Suppressor macrophage treated with lipopolysaccharide for 1 hour (primary cell): ENCODE data around the gene RYR1.
"Not testable (repeated sequence)": the region's sequence is repeated elsewhere in the genome, so short reads cannot be mapped to it uniquely, and the experiment has no call there.

Experiments used
- DNase-seq, 3 donors: peaks; one replicate each; pipeline ENCODE4 v3.0.0-alpha.2; 2020 to 2022

RYR1 gene

DNA sequence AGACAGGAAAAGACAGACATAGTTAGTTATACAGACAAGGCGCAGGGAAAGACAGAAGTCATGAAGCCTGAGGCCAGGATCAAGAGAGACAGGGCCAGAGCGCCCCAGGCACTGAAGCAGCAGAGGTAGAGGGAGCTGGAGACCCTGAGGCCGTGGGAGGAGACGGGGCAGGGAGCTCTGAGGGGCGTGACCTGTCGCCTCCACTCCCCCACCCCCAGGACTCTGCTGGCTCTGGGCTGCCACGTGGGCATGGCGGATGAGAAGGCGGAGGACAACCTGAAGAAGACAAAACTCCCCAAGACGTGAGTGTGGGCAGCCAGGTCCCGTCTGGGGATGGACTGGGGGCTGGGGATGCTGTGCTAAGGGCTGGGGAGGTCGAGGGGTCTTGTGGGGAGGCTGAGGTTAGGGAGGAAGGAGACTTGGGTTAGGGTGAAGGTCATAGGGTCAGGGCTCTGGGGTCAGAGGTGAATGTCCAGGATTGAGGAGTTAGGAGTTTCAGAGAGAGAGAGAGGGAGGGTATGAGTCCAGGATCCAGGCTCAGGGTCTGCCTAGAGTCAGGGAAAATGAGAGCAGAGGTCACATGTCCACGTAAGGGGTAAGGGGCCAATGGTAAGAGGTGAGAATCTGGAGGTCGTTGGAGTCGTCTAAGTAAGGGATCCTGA lies 31.1 kb downstream of the RYR1 start:
- no peak for DNase-seq

DNA sequence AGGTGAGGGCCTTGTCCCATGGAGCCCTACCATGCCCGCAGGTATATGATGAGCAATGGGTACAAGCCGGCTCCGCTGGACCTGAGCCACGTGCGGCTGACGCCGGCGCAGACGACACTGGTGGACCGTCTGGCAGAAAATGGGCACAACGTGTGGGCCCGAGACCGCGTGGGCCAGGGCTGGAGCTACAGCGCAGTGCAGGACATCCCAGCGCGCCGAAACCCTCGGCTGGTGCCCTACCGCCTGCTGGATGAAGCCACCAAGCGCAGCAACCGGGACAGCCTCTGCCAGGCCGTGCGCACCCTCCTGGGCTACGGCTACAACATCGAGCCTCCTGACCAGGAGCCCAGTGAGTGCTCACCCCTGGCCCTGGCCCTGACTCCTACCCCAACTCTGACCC lies 32.6 kb downstream of the RYR1 start:
- DNase-seq = no peak

DNA sequence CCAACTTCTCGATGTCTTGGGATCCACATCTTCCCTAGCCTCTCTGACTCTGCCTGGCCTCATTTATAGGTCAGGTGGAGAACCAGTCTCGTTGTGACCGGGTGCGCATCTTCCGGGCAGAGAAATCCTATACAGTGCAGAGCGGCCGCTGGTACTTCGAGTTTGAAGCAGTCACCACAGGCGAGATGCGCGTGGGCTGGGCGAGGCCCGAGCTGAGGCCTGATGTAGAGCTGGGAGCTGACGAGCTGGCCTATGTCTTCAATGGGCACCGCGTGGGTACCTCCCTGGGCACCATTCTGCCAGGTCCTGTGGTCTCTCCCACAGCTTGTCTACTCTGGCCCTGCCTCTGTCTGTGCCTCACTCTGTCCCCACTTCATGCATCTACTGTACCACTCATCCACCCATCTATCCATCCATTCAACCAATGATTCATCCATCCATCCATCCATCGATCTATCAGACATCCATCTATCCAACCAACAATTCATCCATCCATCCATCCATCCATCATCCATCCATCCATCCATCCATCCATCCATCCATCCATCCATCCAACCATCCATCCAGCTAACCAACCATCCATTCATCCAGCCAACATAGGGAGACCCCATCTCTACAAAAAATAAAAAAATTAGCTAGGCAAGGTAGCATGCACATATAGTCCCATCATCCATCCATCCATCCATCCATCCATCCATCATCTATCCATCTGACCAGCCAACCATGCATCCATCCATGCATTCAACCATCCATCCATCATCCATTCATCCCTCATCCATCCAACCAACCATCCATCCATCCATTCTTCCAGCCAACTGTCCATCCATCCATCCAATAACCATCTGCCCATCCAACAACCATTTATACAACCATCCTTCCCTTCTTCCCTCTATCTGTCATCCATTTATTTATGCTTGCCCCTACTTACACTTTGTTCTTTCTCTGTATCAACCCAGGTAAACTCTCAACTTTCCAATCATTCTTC lies 34.3 kb downstream of the RYR1 start:
- DNase-seq = no peak

DNA sequence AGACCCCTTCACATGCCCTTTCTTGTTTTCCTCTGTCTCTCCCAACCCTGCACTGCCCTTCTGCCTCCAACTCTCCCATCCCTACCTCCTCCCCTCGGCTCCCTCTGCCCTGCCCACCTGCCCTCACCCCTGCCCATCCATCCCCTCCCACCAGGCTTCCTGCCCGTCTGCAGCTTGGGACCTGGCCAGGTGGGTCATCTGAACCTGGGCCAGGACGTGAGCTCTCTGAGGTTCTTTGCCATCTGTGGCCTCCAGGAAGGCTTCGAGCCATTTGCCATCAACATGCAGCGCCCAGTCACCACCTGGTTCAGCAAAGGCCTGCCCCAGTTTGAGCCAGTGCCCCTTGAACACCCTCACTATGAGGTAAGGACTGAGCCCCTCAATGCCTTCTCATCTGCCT lies 35.7 kb downstream of the RYR1 start:
- DNase-seq = no peak

DNA sequence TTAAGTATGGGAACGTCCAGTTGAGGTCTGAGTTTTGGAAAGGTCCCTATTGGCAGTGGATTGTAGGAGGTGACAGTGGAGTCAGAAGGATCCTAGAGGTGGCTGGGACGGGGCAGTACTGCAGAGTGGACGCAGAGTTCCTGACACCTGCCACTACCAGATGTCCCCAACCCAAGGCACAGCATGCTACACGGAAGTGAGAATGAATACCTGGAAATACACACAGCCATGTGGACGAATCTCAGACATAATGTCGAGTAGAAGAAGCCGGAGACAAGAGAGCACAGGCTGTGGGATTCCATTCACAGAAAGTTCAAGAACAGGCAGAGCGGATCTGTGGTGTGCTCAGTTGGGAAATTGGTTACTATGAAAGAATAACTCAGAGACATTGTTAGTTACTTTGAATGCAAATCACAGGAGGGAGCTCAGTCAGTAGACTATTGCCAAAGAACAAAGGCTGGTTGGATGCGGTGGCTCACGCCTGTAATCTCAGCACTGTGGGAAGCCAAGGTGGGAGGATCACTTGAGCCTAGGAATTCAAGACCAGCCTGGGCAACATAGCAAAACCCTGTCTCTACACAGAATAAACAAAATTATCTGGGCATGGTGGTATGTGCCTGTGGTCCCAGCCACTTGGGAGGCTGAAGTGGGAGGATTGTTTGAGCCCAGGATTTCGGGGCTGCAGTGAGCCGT lies 37.4 kb downstream of the RYR1 start:
- no peak for DNase-seq

DNA sequence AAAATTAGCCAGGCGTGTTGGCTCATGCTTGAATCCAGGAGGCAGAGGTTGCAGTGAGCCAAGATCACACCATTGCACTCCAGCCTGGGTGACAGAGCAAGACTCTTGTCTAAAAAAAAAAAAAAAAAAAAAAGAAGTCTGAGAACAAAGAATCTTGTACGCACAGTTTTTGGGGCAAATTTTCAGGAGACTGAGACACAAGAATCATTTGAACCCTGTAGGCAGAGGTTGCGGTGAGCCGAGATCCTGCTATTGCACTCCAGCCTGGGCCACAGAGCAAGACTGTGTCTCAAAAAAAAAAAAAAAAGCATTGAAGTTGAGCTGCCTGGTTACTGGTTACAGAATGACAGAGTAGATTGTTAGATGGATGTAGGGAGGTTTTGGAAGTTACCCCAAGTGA lies 39.2 kb downstream of the RYR1 start:
- DNase-seq = not testable (repeated sequence)

DNA sequence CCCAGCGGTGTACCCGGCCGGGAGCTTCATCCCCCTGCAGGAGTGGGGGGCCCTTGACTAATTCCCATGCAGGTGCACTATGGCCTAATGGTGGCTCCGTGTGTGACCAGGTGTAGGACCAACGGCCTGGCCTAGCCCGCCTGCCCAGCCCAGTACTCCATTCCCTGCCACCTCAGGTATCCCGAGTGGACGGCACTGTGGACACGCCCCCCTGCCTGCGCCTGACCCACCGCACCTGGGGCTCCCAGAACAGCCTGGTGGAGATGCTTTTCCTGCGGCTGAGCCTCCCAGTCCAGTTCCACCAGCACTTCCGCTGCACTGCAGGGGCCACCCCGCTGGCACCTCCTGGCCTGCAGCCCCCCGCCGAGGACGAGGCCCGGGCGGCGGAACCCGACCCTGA lies 39.7 kb downstream of the RYR1 start:
- no peak for DNase-seq

DNA sequence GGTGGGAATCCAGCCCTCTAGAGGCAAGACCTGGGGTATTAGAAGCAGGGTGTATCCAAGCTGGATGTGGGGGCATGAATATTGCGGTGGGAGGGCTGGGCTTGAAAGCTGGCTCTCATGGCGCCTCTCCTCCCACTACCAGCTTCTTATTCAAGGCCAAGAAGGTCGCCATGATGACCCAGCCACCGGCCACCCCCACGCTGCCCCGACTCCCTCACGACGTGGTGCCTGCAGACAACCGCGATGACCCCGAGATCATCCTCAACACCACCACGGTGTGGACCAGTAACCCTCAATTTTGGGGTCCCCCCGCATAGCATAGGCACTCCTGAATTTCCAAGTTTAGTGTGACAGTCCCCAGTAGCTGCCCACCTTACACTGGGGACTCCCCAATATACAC lies 41.7 kb downstream of the RYR1 start:
- no peak for DNase-seq

DNA sequence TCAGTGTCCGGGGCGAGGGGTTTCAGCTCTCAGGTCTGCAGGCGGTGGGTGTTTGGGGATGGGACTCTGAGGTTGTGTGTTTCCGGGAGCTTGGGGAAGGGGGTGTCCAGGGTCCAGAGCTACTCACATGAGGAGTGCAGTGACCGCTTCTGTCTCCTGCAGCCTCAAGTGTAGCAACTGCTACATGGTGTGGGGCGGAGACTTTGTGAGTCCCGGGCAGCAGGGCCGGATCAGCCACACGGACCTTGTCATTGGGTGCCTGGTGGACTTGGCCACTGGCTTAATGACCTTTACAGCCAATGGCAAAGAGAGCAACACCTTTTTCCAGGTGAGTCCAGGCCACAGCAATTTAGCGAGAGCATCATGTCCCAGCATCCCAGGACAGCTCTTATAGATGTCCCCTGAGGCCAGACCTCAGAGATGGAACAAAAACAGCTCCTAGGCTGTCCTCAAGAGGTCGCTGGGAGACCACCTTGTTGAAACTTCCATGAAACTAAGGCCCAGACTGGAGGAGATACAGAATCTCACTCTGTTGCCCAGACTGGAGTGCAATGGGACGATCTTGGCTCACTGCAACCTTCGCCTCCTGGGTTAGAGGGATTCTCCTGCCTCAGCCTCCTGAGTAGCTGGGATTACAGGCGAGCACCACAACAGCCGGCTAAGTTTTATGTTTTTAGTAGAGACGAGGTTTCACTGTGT lies 44.9 kb downstream of the RYR1 start:
- no peak for DNase-seq

DNA sequence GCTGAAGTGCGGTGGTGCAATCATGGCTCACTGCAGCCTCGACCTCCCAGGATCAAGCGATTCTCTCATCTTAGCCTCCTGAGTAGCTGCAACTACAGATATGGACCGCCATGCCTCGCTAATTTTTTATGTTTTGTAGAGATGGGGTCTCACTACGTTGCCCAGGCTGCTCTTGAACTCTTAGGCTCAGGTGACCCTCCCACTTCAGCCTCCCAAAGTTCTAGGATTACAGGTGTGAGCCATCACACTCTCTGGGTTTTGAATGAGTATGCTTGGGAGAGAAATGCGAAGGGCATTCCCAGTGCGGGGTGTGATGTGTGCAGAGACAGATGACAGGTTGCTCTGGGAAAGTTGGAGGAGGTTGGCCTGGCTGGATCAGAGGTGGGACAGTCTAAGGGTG lies 49.0 kb downstream of the RYR1 start:
- no peak for DNase-seq

DNA sequence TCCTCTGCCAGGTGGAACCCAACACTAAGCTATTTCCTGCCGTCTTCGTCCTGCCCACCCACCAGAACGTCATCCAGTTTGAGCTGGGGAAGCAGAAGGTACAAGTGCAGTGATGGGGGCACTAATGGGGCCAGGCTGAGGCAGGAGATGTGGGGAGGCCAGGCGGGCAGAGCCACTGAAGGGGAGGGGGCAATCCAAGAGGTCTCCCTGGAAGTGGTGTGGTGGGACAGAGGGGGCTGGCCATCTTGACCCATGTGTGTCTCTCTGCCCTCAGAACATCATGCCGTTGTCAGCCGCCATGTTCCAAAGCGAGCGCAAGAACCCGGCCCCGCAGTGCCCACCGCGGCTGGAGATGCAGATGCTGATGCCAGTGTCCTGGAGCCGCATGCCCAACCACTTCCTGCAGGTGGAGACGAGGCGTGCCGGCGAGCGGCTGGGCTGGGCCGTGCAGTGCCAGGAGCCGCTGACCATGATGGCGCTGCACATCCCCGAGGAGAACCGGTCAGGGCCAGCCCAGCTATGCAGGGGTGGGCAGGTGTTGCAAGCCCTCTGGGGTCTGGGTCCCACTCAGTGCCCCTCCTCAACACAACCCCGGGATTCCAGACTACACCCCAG lies 49.6 kb downstream of the RYR1 start:
- no peak for DNase-seq

DNA sequence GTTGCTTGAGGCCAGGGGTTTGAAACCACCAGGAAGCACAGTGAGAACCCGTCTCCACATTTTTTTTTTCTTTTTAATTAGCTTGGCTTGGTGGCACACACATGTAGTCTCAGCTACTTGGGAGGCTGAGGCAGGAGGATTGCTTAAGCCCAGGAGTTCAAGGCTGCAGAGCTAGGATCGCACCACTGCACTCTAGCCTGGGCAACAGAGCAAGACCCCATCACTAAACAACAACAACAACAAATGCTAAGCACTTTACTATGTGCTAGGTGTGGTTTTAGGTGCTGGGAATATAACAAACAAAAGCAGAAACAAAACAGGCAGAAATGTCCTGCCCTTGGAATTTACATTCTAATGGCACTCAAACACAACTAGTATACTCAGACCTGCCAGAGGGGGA lies 51.3 kb downstream of the RYR1 start:
- DNase-seq = no peak

DNA sequence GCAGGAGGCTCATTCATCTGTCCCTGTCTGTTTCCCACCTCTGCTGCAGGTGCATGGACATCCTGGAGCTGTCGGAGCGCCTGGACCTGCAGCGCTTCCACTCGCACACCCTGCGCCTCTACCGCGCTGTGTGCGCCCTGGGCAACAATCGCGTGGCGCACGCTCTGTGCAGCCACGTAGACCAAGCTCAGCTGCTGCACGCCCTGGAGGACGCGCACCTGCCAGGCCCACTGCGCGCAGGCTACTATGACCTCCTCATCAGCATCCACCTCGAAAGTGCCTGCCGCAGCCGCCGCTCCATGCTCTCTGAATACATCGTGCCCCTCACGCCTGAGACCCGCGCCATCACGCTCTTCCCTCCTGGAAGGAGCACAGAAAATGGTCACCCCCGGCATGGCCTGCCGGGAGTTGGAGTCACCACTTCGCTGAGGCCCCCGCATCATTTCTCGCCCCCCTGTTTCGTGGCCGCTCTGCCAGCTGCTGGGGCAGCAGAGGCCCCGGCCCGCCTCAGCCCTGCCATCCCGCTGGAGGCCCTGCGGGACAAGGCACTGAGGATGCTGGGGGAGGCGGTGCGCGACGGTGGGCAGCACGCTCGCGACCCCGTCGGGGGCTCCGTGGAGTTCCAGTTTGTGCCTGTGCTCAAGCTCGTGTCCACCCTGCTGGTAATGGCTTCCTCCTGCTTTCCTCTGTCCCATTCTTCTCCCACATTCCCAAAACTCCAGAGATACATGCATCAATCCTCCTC lies 52.2 kb downstream of the RYR1 start:
- no peak for DNase-seq

DNA sequence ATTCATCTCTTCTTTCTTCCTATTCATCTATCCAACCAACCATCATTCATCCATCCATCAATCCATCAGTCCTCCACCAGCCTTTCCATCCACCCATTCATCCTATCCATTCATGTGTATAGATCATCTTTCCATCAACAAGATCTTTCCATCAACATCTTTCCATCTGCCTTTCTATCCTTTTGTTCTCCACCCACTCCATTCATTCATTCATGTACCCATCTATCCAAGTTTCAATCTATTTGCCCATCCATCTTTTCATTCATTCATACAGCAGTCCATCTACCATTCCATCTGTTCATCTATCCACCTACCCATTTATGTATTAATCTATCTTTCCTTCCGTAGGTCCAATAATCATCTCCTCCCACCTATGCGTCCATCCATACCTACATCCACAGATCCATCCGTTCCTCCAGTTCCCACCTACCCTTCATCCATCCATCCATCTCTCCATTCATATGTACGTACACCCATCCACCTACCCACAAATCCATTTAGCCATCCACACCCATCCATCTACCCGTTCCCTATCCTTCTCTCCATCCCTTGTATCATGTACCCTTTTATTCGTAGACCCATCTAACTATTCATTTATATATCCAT lies 53.3 kb downstream of the RYR1 start:
- no peak for DNase-seq

DNA sequence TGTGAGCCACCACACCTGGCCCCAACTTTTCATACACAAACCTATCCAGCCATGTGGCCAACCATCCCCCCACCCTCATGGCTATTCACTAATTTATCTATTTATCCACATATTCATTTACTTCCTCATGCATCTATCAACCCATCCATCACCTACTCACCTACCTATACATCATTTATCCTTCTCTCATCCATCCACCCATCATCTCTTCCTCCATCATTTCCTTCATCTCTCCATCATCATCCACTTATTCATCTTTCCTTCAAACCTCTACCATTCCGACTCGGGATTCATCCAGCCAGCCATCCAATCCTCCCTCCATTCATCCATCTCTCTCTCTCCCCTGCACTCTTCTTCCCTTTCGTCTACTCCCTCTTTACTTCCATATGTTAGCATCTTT lies 54.6 kb downstream of the RYR1 start:
- DNase-seq = no peak

DNA sequence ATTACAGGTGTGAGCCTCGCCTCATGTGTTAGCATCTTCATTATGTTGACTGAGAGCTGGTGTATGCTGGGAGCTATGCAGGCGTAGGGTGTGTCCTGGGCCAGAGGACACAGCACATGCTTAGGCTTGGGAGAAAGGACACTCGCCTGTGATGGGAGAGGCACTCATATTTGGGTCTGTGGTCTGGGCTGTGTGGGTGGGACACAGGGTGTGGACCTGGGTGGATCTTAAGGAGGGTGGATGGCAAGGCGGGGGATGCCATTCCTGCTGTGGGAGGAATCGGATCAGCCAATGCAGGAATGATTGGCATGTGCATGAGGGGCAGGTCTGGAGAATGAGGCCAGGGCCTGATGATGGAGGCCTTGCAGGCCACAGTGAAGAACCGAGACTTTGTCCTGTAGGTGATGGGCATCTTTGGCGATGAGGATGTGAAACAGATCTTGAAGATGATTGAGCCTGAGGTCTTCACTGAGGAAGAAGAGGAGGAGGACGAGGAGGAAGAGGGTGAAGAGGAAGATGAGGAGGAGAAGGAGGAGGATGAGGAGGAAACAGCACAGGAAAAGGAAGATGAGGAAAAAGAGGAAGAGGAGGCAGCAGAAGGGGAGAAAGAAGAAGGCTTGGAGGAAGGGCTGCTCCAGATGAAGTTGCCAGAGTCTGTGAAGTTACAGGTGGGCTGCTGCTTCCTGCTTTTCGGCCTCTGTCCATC lies 55.4 kb downstream of the RYR1 start:
- DNase-seq = no peak

DNA sequence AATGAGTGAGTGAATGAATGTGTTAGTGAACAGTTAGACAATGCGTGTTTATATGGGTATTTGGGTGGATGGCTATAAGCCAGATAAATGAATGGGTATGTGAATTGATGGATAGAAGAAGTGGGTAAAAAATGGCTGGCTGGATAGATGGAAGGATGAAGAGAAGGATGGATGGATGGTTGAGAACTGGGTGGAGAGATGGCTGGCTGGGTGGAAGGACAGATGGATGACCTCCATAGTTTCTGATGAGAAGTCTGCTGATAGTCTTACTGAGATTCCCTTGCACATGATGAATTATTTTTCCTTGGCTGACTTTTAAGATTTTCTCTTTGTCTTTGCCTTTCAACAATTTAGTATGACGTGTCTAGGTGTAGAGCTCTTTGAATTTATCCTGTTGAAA lies 57.4 kb downstream of the RYR1 start:
- no peak for DNase-seq

DNA sequence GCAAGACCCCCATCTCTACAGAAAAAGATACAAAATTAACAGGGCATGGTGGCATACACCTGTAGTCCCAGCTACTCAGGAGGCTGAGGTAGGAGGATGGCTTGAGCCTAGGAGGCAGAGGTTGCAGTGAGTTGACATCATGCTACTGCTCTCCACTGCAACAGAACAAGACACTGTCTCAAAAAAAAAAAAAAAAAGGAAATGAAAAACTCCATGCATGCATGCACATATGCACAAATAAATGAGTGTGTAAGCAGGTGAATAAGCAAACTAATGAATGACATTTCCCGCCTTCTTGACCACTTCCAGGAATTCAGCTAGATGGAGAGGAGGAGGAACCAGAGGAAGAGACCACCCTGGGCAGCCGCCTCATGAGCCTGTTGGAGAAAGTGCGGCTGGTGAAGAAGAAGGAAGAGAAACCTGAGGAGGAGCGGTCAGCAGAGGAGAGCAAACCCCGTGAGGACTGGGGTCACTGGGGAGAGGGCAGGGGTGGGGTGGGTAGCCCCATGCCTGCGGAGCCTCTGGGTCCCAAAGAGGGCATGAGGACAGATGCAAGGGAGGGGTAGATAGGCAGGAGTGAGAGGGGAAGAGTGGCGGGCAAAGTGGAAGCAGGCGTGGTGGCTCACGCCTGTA lies 58.8 kb downstream of the RYR1 start:
- DNase-seq = peak in 1 of 3 donors; percentile 5

DNA sequence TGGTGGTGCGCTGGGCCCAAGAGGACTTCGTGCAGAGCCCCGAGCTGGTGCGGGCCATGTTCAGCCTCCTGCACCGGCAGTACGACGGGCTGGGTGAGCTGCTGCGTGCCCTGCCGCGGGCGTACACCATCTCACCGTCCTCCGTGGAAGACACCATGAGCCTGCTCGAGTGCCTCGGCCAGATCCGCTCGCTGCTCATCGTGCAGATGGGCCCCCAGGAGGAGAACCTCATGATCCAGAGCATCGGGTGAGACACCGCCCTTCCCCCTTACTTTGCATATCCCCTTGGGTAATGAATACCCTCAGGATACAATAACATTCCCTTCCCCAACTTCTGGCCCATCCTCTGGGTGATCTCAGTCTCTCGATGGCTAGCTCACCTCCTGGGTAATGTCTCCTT lies 60.9 kb downstream of the RYR1 start:
- no peak for DNase-seq

DNA sequence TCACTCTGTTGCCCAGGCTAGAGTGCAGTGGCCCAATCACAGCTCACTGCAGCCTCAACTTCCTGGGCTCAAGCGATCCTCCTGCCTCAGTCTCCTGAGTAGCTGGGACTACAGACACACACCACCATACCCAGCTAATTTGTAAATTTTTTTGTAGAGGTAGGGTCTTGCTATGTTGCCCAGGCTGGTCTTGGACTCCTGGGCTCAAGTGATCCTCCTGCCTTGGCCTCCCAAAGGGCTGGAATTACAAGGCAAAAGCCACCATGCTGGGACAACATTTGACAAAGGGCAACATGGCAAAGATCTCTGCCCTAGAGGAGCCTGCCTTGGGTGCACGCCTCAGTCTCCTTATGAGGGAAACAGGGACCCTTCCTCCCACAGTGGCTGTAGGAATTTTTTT lies 61.9 kb downstream of the RYR1 start:
- DNase-seq = not testable (repeated sequence)
